Measurements from ENCODE around the gene SLC25A4.

SLC25A4 gene

DNA sequence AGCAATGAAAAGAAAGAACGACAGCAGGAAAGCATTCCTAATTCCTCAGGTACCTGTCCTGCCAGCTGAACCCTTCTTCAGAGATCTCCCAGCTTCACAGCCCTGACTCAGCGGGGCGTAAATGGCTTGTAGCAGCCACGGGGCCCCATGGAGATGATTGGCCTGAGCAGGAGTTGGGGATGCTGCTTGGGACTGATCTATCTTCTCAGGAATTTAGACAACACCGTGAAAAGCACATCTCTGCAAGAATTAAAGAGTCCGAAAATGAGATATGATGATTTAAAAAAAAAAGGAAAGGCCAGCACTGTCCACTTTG, 22.5 kb upstream of the SLC25A4 start:
- no peak for DNase-seq (ENCODE audit: low read depth, low spot score)

DNA sequence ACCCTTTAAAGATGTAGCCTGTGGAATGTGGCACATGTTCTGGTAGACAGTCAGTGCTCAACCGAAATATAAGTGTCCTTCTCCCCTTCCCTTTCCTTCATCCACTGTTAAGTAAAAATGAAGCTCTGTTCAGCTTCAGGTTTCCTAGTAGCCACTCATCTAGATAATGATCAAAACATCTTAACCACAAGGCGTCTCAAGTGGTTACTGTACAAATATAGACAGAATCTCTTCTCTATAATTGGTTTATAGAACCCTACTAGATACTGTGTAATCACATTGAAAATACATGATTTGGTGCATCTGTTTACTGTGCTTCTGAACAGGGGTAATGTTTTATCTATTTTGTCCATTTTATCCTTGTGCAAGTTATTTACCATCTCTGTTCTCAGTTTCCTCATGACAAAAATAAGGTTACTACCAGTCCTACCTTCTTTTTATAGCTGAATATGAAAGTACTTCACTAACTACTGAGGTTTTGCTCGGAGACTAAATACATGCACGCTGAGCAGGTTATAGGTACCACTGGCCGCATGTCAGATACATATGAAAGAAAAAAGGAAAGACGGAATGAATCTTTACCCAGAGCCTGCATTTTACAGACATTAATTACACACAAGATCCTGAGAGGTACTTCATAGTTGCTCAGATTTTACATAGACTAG, 20.3 kb upstream of the SLC25A4 start:
- DNase-seq (ENCODE audit: low read depth, low spot score): peak; percentile 14

DNA sequence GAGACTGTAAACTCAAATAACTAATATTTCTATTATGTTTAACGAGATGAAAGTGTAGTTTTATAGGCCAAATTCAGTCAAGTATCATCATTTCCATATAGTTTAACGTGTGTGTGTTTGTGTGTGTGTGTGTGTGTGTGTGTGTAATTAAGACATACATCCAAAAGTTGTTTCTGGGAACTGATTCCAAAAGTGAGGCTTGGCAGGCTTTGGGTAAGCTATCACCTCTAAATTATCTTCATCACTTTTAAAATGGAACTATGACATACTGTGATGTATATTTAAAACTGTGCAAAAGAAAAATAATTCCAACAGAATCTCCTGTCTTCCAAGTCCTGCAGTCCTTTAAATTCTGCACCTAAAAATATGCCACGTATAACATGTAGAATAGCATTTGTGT, 19.1 kb upstream of the SLC25A4 start:
- DNase-seq (ENCODE audit: low read depth, low spot score): no peak

DNA sequence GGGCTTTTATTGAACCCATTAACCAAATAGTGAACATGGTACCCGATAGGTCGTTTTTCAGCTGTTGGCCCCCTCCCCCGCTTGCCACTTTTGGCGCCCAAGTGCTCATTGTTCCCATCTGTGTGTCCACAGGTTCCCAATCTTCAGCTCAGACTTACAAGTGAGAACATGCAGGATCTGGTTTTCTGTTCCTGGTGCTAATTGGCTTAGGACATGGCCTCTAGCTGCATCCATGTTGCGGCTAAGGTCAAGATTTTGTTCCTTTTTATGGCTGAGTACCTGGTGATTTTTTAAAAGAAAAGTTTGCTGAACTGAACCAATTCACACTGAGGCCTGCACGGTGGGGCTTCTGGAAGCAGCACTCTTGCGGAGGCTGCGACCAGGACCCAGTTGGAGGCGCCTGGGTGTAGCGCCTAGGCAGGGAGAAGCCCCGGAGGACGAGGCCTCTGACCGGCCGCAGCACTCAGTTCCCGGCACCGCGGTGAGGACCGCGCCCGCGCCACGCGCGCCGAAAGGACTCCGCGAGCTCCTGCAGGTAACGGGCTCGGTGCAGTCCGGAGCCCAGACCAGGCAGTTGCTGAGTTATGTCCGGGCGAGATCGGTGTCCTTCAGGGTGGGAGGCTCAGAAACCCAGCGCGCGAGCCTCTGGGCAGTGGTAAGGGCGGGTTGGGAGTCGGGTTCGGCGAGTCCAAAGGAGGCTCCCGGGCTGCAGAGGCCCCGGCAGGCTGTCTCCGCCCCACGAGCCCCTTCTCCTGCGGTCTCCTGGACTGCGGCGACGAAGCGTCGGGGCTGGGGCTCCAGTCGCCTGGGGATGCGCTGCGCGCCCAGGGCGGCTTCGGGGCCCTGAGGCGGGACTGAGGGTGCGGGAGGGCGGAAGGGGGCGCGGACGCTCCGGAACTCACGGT, 15.8 kb upstream of the SLC25A4 start:
- DNase-seq (ENCODE audit: low read depth, low spot score): peak; percentile 65

GRCh38 chr4:185128272-185129119, 14.6 kb upstream of the SLC25A4 start:
- peak; percentile 47 for DNase-seq (ENCODE audit: low read depth, low spot score)

DNA sequence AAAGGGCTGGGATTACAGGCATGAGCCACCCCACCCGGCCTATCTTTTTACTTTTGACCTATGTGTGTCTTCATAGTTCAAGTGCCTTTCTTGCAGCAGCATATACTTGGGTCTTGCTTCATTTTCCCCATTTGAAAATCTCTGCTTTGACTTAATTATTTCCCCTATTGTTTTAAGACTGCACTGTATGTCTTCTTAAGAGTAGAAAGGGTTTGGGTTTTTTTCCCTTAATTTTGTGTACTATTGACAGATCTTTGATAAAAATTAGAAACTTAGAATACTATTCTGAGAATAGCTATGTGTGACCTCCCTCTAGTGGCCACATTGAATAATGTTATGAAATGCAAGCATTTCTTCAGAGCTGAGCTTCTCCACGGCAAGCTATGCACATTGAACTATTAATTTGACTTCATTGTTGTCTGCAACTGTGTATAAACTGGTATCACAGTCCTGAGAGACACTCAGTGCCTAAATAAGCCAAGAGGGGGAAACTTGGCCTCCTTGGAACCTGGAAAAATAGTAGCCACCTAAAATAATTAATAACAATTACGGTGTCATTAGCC, 8.7 kb upstream of the SLC25A4 start:
- DNase-seq (ENCODE audit: low read depth, low spot score): peak; percentile 72

GRCh38 chr4:185137233-185137925, 5.7 kb upstream of the SLC25A4 start:
- no peak for DNase-seq (ENCODE audit: low read depth, low spot score)

- DNase-seq (ENCODE audit: low read depth, low spot score): no peak
Observed at GRCh38 chr4:185138161-185138560, 4.9 kb upstream of the SLC25A4 start.

DNA sequence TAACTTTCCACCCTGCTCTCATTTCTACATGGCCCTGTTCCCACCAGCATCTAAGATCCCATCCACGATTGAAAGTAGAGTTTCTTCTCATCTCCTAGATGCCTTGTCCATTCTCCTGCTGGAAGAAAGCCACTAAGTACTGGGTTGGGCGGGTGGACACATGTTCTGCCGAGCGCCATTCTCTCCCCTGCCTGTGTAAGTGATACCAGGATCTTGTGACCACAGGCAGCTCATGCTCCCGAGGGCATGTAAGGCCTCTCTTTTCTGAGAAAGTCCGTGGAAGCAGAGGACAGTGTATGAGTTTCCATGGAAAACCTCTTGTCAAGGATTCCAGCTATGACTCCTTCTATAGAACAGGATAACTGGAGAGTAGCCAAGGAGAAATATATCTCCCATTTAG, 3.3 kb upstream of the SLC25A4 start:
- DNase-seq (ENCODE audit: low read depth, low spot score): no peak

GRCh38 chr4:185141777-185142176, 1.3 kb upstream of the SLC25A4 start:
- DNase-seq (ENCODE audit: low read depth, low spot score): no peak

- no peak for DNase-seq (ENCODE audit: low read depth, low spot score)
Observed at GRCh38 chr4:185142564-185142911, 528 bp upstream of the SLC25A4 start.

- DNase-seq (ENCODE audit: low read depth, low spot score): peak; percentile 52
Observed at GRCh38 chr4:185143601-185143969, 519 bp downstream of the SLC25A4 start.

- DNase-seq (ENCODE audit: low read depth, low spot score): no peak
Observed at GRCh38 chr4:185144601-185145240, 1.7 kb downstream of the SLC25A4 start.

DNA sequence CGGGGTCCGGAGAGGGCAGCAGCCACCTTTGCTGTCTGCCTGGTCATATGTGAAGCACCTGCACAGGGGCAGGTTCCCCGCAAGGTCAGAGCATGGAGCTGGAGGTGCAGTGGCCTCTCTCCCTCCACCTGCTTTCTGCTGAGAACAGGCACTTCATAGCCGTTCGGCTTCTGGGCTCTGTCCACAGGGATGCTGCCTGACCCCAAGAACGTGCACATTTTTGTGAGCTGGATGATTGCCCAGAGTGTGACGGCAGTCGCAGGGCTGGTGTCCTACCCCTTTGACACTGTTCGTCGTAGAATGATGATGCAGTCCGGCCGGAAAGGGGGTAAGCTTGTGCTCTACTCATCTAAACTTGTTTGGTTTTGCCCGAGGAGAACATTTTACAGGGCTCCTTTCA, 2.5 kb downstream of the SLC25A4 start:
- no peak for DNase-seq (ENCODE audit: low read depth, low spot score)

GRCh38 chr4:185149392-185149791, 6.3 kb downstream of the SLC25A4 start:
- no peak for DNase-seq (ENCODE audit: low read depth, low spot score)

GRCh38 chr4:185151296-185151695, 8.2 kb downstream of the SLC25A4 start:
- DNase-seq (ENCODE audit: low read depth, low spot score): no peak

- DNase-seq (ENCODE audit: low read depth, low spot score): peak; percentile 82
Observed at GRCh38 chr4:185165605-185166063, 22.6 kb downstream of the SLC25A4 start.

GRCh38 chr4:185167234-185167633, 24.2 kb downstream of the SLC25A4 start:
- DNase-seq (ENCODE audit: low read depth, low spot score): no peak

DNA sequence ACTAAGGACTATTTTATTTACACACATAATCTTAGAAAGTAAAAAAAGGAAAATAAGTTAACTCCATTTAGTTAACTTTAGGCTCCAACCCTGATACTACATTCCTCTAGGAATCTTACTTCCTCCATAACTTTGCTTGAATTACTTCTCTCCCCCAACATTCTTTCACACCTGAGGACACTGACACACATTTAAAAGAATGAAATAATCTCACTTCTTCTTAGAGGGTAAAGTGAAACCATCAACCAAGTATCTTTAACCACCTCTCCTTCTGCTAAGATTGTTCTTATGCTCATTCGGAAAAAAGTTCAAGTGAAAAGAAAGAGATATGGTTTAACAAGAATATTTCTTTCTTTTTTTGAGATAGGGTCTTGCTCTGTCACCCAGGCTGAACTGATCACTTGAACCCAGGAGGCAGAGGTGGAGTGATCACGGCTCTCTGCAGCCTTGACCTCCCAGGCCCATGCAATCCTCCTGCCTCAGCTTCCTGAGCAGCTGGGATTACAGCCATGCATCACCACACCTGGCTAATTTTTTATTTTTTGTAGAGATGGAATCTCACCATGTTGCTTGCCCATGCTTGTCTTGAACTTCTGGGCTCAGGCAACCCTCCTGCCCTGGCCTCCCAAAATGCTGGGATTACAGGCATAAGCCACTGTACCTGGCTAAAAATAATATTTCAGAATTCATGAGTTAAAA, 28.5 kb downstream of the SLC25A4 start:
- DNase-seq (ENCODE audit: low read depth, low spot score): no peak

- no peak for DNase-seq (ENCODE audit: low read depth, low spot score)
Observed at GRCh38 chr4:185179488-185179887, 36.4 kb downstream of the SLC25A4 start.
